Loucy (cell line): ENCODE measurements around the gene MED8.

Experiments
- H2AFZ ChIP-seq: fragments of 200-600 bp; sonication (generic); 2 replicates; pipeline ENCODE4 v1.6.0; 2016; ENCODE audit warnings: antibody characterized with exemption, mild to moderate bottlenecking, low read length, moderate library complexity
- H3F3A ChIP-seq: fragments of 200-600 bp; 2 replicates; pipeline ENCODE4 v1.6.0; 2016; ENCODE audit warnings: antibody characterized with exemption, low read depth, mild to moderate bottlenecking
- H3K27me3 ChIP-seq: fragments of 200-600 bp; sonication (generic); 2 replicates; pipeline ENCODE4 v1.6.1; 2014; ENCODE audit warnings: low read length, mild to moderate bottlenecking; ENCODE audit not compliant: insufficient read depth, poor library complexity, severe bottlenecking
- H3K36me3 ChIP-seq: fragments of 200-600 bp; sonication (generic); 2 replicates; pipeline ENCODE4 v1.6.1; 2016; ENCODE audit warnings: low read length; ENCODE audit not compliant: insufficient read depth
- H3K4me1 ChIP-seq: fragments of 200-600 bp; sonication (generic); 2 replicates; pipeline ENCODE4 v1.5.1; 2014; ENCODE audit warnings: low read length, mild to moderate bottlenecking; ENCODE audit not compliant: insufficient read depth, poor library complexity, severe bottlenecking
- H3K4me2 ChIP-seq: fragments of 200-600 bp; sonication (generic); 2 replicates; pipeline ENCODE4 v1.6.0; 2014; ENCODE audit warnings: antibody characterized with exemption, low read length, low read depth, mild to moderate bottlenecking; ENCODE audit not compliant: poor library complexity, severe bottlenecking
- H3K4me3 ChIP-seq: fragments of 200-600 bp; sonication (generic); 2 replicates; pipeline ENCODE4 v1.5.1; 2014; ENCODE audit warnings: low read length, mild to moderate bottlenecking, mixed read lengths; ENCODE audit not compliant: poor library complexity, severe bottlenecking
- H3K79me2 ChIP-seq: fragments of 200-600 bp; sonication (generic); 2 replicates; pipeline ENCODE4 v1.6.1; 2014; ENCODE audit warnings: low read length; ENCODE audit not compliant: insufficient read depth
- H3K9ac ChIP-seq: fragments of 200-600 bp; sonication (generic); 2 replicates; pipeline ENCODE4 v1.6.0; 2014; ENCODE audit warnings: mild to moderate bottlenecking, low read depth, low read length, moderate library complexity; ENCODE audit not compliant: poor library complexity, severe bottlenecking
- H3K9me2 ChIP-seq: fragments of 200-600 bp; sonication (generic); replicated peaks from 2 replicates; pipeline ENCODE4 v1.6.1; 2016; ENCODE audit warnings: low read depth, low read length, mixed read lengths
- H3K9me3 ChIP-seq: fragments of 200-600 bp; sonication (generic); 2 replicates; pipeline ENCODE4 v1.6.1; 2014; ENCODE audit warnings: mild to moderate bottlenecking, antibody characterized with exemption, low read length, low read depth; ENCODE audit not compliant: insufficient read depth
- H4K20me1 ChIP-seq: fragments of 200-600 bp; sonication (generic); 2 replicates; pipeline ENCODE4 v1.6.0; 2014; ENCODE audit warnings: antibody characterized with exemption, low read length, mild to moderate bottlenecking; ENCODE audit not compliant: insufficient read depth, poor library complexity, severe bottlenecking
- CTCF ChIP-seq: fragments of 200-600 bp; sonication (generic); conservative IDR thresholded peaks from 2 replicates; pipeline ENCODE4 v1.5.1; 2014; ENCODE audit warnings: mild to moderate bottlenecking, antibody characterized with exemption, low read length
- EZH2phosphoT487 ChIP-seq: fragments of 200-600 bp; IDR thresholded peaks from 2 replicates; pipeline ENCODE4 v1.6.1; 2018; ENCODE audit warnings: antibody characterized with exemption, mild to moderate bottlenecking, moderate library complexity, borderline replicate concordance

The MED8 gene

GRCh38 chr1:43398227-43398626, 8.6 kb upstream of the MED8 start:
- H3K9me2 ChIP-seq = no peaks in the 10 kb centered on the region
- no peaks in the 10 kb centered on the region for H3K79me2 ChIP-seq
- no peaks in the 10 kb centered on the region for H4K20me1 ChIP-seq
- H3K4me1 ChIP-seq = no peaks in the 10 kb centered on the region
- no peak overlapping the region for H3K4me3 ChIP-seq
- no peaks in the 10 kb centered on the region for H3K27me3 ChIP-seq
- H3K9me3 ChIP-seq = no peaks in the 10 kb centered on the region
- H3F3A ChIP-seq = no peaks in the 10 kb centered on the region
- H3K4me2 ChIP-seq = no peak overlapping the region
- no peak overlapping the region for H2AFZ ChIP-seq
- no peak for TF ChIP-seq EZH2phosphoT487
- no peak for TF ChIP-seq CTCF
- H3K9ac ChIP-seq = no peak overlapping the region
- no peaks in the 10 kb centered on the region for H3K36me3 ChIP-seq

GRCh38 chr1:43396059-43396458, 6.5 kb upstream of the MED8 start:
- Histone ChIP-seq H3K4me2 (no peak overlapping the region), H4K20me1 (no peaks in the 10 kb centered on the region), H2AFZ (no peak overlapping the region), H3F3A (no peaks in the 10 kb centered on the region), H3K9ac (no peak overlapping the region), H3K4me1 (peaks cover 3% of the 10 kb centered on the region), H3K9me3 (no peaks in the 10 kb centered on the region), H3K9me2 (no peaks in the 10 kb centered on the region), H3K4me3 (no peak overlapping the region), H3K27me3 (no peaks in the 10 kb centered on the region), H3K79me2 (peaks cover 3% of the 10 kb centered on the region; the same call in 1 of the 2 replicates), H3K36me3 (no peaks in the 10 kb centered on the region)
- TF ChIP-seq CTCF = no peak
- no peak for TF ChIP-seq EZH2phosphoT487

GRCh38 chr1:43395523-43395922, 5.9 kb upstream of the MED8 start:
- H3K79me2 ChIP-seq = peaks cover 9% of the 10 kb centered on the region
- no peak overlapping the region for H2AFZ ChIP-seq
- no peaks in the 10 kb centered on the region for H4K20me1 ChIP-seq
- no peak overlapping the region for H3K4me3 ChIP-seq
- H3K4me2 ChIP-seq = no peak overlapping the region
- no peak for TF ChIP-seq EZH2phosphoT487
- TF ChIP-seq CTCF = no peak
- no peaks in the 10 kb centered on the region for H3F3A ChIP-seq
- H3K4me1 ChIP-seq = peaks cover 7% of the 10 kb centered on the region
- H3K9ac ChIP-seq = no peak overlapping the region
- no peaks in the 10 kb centered on the region for H3K36me3 ChIP-seq
- H3K9me2 ChIP-seq = no peaks in the 10 kb centered on the region
- H3K27me3 ChIP-seq = no peaks in the 10 kb centered on the region
- no peaks in the 10 kb centered on the region for H3K9me3 ChIP-seq
